ENCODE results near the gene CDK12.
"Not testable (repeated sequence)": the region's sequence is repeated elsewhere in the genome, so short reads cannot be mapped to it uniquely, and the experiment has no call there.

CDK12 gene

DNA sequence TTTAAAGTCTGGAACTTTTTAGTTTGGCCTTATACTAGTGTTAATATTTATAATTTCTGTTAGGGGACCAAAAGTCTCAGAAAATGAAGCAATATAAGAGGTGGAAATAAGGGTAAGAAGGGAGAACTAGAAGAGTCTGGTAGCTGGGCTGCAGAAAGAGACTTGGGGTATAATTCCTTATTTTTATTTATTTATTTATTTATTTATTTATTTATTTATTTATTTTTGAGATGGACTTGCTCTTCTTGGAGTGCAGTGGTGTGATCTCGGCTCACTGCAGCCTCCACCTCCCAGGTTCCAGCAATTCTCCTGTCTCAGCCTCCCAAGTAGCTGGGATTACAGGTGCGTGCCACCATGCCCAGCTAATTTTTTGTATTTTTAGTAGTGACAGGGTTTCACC lies 76.1 kb downstream of the CDK12 start:
- H3K36me3 ChIP-seq (ENCODE audit: insufficient read depth, low read length); H3K9me3 ChIP-seq (replicated peaks; ENCODE audit: low read length): not testable (repeated sequence)

DNA sequence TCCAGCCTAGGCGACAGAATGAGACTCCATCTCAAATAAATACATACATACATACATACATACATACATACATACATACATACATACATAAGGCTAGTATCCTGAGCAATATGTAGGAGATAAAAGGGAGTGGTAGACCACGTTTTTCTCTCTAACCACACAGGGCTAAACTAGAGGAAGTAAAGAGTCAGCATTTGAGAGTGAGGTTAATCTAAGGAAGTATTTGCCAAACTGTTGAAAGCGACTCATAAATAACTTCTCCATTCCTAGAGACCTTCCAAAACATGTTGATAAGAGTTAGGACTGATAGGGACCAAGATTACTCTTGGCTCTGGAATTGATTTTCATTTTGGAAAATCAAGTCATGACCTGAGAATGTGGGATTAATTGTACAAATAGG lies 77.6 kb downstream of the CDK12 start:
- Histone ChIP-seq H3K4me3 (ENCODE audit: low read length) (no peak overlapping the region), H3K9ac (ENCODE audit: low read depth, low read length) (no peak overlapping the region)

More for the DNA sequence above, 76.1 kb downstream of the CDK12 start:
- not testable (repeated sequence) for H3K4me3 ChIP-seq (ENCODE audit: low read length); H3K4me2 ChIP-seq (ENCODE audit: low read length); H3K9ac ChIP-seq (ENCODE audit: low read depth, low read length); H3K27me3 ChIP-seq (ENCODE audit: control insufficient read depth, insufficient read depth, low read length); H3K4me1 ChIP-seq (ENCODE audit: control insufficient read depth, insufficient read depth, low read length)

GRCh38 chr17:39540611-39541010 lies 79.3 kb downstream of the CDK12 start:
- H3K9ac ChIP-seq (ENCODE audit: low read depth, low read length) = no peak overlapping the region
- H3K4me2 ChIP-seq (ENCODE audit: low read length) = no peak overlapping the region
- H3K4me3 ChIP-seq (ENCODE audit: low read length) = no peak overlapping the region
- no peaks in the 10 kb centered on the region for H3K4me1 ChIP-seq (ENCODE audit: control insufficient read depth, insufficient read depth, low read length)
- no peaks in the 10 kb centered on the region for H3K9me3 ChIP-seq (replicated peaks; ENCODE audit: low read length)
- no peaks in the 10 kb centered on the region for H3K27me3 ChIP-seq (ENCODE audit: control insufficient read depth, insufficient read depth, low read length)
- peaks cover 4% of the 10 kb centered on the region for H3K36me3 ChIP-seq (ENCODE audit: insufficient read depth, low read length)

More for the DNA sequence above, 77.6 kb downstream of the CDK12 start:
- no peaks in the 10 kb centered on the region for H3K36me3 ChIP-seq (ENCODE audit: insufficient read depth, low read length)
- H3K4me1 ChIP-seq (ENCODE audit: control insufficient read depth, insufficient read depth, low read length) = no peaks in the 10 kb centered on the region
- H3K4me2 ChIP-seq (ENCODE audit: low read length) = no peak overlapping the region
- H3K27me3 ChIP-seq (ENCODE audit: control insufficient read depth, insufficient read depth, low read length) = no peaks in the 10 kb centered on the region
- no peaks in the 10 kb centered on the region for H3K9me3 ChIP-seq (replicated peaks; ENCODE audit: low read length)

DNA sequence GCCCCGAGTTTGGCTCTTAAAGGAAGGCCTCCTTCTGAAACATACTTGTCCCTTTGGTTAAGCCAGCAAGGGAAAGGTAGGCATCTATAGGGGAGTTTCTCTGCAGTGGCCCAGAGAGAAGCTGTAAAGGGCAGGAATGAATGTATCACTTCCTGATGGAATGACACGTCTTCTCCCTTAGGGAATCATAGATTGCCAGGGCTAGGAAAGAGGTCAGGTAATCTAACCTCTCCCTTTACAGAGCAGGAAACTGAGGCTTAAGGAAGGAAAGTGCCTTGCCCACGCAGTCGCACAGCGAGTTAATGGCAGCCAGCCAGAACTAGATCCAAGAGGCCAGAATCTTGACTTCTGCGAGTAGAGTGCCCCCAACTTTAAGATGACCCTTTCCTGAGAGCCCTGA lies 80.4 kb downstream of the CDK12 start:
- Histone ChIP-seq H3K27me3 (ENCODE audit: control insufficient read depth, insufficient read depth, low read length) (no peaks in the 10 kb centered on the region), H3K4me3 (ENCODE audit: low read length) (no peak overlapping the region), H3K36me3 (ENCODE audit: insufficient read depth, low read length) (peaks cover 4% of the 10 kb centered on the region), H3K4me1 (ENCODE audit: control insufficient read depth, insufficient read depth, low read length) (no peaks in the 10 kb centered on the region), H3K9ac (ENCODE audit: low read depth, low read length) (no peak overlapping the region), H3K4me2 (ENCODE audit: low read length) (no peak overlapping the region), H3K9me3 (replicated peaks; ENCODE audit: low read length) (no peaks in the 10 kb centered on the region)

DNA sequence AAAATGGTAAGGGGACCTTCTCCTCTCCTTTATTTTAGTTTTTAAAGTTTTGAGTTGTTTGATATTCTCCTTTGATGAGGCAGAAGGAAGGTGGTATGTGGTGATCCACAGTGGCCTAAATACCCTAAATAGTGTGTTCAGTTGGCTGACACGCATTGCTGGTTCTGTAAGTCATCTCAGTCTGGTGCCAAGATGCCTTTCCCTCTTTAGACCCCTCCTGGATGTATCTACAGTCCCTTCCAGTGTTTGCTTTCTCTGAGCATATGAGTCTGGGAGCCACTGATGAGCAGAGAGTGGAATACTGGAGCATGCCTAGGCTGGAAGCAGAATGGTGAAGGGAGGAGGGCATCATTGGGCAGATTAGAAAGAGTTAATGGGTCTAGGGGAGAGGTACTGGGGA lies 81.9 kb downstream of the CDK12 start:
- Histone ChIP-seq H3K4me1 (ENCODE audit: control insufficient read depth, insufficient read depth, low read length) (peaks cover 2% of the 10 kb centered on the region), H3K9ac (ENCODE audit: low read depth, low read length) (no peak overlapping the region), H3K9me3 (replicated peaks; ENCODE audit: low read length) (no peaks in the 10 kb centered on the region), H3K36me3 (ENCODE audit: insufficient read depth, low read length) (peaks cover 10% of the 10 kb centered on the region), H3K4me2 (ENCODE audit: low read length) (no peak overlapping the region), H3K27me3 (ENCODE audit: control insufficient read depth, insufficient read depth, low read length) (no peaks in the 10 kb centered on the region), H3K4me3 (ENCODE audit: low read length) (no peak overlapping the region)

GRCh38 chr17:39543664-39544063 lies 82.4 kb downstream of the CDK12 start:
- peaks cover 10% of the 10 kb centered on the region for H3K36me3 ChIP-seq (ENCODE audit: insufficient read depth, low read length)
- H3K4me3 ChIP-seq (ENCODE audit: low read length) = no peak overlapping the region
- no peak overlapping the region for H3K9ac ChIP-seq (ENCODE audit: low read depth, low read length)
- H3K27me3 ChIP-seq (ENCODE audit: control insufficient read depth, insufficient read depth, low read length) = no peaks in the 10 kb centered on the region
- H3K4me1 ChIP-seq (ENCODE audit: control insufficient read depth, insufficient read depth, low read length) = peaks cover 7% of the 10 kb centered on the region
- H3K9me3 ChIP-seq (replicated peaks; ENCODE audit: low read length) = no peaks in the 10 kb centered on the region
- H3K4me2 ChIP-seq (ENCODE audit: low read length) = no peak overlapping the region

DNA sequence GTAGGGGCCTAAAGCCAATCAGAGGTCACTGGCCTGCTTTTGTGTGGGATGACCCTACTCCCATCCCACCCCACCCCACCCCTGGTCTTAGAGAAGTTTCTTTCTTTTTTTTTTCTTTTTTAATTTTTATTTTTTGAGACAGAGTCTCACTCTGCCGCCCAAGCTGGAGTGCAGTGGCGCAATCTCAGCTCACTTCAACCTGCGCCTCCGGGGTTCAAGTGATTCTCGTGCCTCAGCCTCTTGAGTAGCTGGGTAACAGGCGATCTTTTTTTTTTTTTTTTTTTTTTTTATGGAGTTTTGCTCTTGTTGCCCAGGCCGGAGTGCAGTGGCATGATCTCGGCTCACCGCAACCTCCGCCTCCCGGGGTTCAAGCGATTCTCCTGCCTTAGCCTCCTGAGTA lies 83.1 kb downstream of the CDK12 start:
- H3K9me3 ChIP-seq (replicated peaks; ENCODE audit: low read length); H3K4me3 ChIP-seq (ENCODE audit: low read length); H3K9ac ChIP-seq (ENCODE audit: low read depth, low read length); H3K4me2 ChIP-seq (ENCODE audit: low read length); H3K27me3 ChIP-seq (ENCODE audit: control insufficient read depth, insufficient read depth, low read length): not testable (repeated sequence)
- Histone ChIP-seq H3K4me1 (ENCODE audit: control insufficient read depth, insufficient read depth, low read length) (peaks cover 12% of the 10 kb centered on the region), H3K36me3 (ENCODE audit: insufficient read depth, low read length) (peaks cover 13% of the 10 kb centered on the region)

DNA sequence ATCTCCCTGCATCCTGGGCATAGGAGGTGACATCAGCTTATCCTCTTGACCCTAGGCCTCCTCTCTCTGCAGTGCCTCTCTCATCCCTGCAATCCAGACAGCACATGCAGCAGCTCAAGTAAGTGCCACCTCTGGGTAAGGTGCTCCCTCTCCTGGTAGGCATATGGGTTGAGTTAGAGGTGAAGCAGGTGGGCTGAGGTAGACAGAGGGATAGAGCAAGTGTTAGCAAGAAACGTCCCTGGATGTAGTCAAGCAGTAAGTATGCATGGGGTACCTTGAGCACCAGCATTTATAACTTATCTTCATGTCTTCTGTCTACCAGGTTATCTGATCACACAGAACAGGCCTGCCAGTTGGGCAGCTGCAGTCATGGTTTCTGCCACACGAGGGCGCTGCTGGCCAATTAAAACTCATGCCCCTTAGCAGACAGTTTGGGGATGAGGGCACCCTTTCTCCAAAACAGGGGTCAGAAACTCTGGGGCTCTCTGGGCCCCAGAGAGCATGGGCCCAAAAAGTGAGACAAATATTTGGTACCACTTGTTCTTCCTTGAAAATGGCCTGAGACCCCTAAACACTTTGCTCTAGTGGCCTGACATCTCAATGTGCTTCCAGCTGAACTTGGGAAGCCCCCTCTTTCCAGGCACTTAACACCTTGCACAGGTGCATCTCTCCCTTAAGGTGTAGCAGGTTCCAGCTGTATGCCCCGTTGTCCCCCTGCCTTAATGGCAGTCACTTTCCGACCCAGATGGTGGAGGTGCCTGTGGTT lies 86.6 kb downstream of the CDK12 start:
- Histone ChIP-seq H3K4me1 (ENCODE audit: control insufficient read depth, insufficient read depth, low read length) (peaks cover 24% of the 10 kb centered on the region), H3K9me3 (replicated peaks; ENCODE audit: low read length) (no peaks in the 10 kb centered on the region), H3K27me3 (ENCODE audit: control insufficient read depth, insufficient read depth, low read length) (no peaks in the 10 kb centered on the region), H3K4me2 (ENCODE audit: low read length) (no peak overlapping the region), H3K4me3 (ENCODE audit: low read length) (no peak overlapping the region), H3K36me3 (ENCODE audit: insufficient read depth, low read length) (peaks cover 22% of the 10 kb centered on the region), H3K9ac (ENCODE audit: low read depth, low read length) (no peak overlapping the region)

- no peak overlapping the region for H3K4me3 ChIP-seq (ENCODE audit: low read length)
- peaks cover 27% of the 10 kb centered on the region for H3K36me3 ChIP-seq (ENCODE audit: insufficient read depth, low read length)
- H3K4me2 ChIP-seq (ENCODE audit: low read length) = no peak overlapping the region
- H3K9me3 ChIP-seq (replicated peaks; ENCODE audit: low read length) = no peaks in the 10 kb centered on the region
- peak overlapping the region; percentile 7 for H3K9ac ChIP-seq (ENCODE audit: low read depth, low read length)
- H3K27me3 ChIP-seq (ENCODE audit: control insufficient read depth, insufficient read depth, low read length) = no peaks in the 10 kb centered on the region
- H3K4me1 ChIP-seq (ENCODE audit: control insufficient read depth, insufficient read depth, low read length) = peaks cover 32% of the 10 kb centered on the region
These were observed 87.4 kb downstream of the CDK12 start for GRCh38 chr17:39548494-39549225.

- Histone ChIP-seq H3K9ac (ENCODE audit: low read depth, low read length) (no peak overlapping the region), H3K36me3 (ENCODE audit: insufficient read depth, low read length) (peaks cover 31% of the 10 kb centered on the region)
These were observed 88.7 kb downstream of the CDK12 start for GRCh38 chr17:39549747-39550573.

DNA sequence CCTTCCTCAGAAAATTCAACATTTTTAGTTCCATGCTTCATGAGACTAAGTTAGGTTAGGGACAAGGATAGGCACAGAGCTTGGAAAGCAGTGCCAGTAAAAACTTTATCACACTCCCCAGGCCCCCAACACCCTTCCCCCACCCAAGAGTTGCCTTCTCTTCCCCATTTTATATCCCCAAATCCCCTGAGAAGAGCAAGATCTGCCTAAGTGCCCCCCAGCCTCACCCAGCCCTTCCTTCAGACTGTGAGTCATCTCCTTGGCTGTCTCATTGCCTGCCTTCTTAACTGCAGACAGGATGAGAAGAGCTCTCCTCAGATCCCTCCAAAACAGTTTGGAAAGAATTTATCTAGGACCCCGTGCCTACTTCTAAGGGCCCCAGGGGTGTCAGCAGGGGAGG lies 90.6 kb downstream of the CDK12 start:
- Histone ChIP-seq H3K4me3 (ENCODE audit: low read length) (no peak overlapping the region), H3K27me3 (ENCODE audit: control insufficient read depth, insufficient read depth, low read length) (no peaks in the 10 kb centered on the region), H3K9ac (ENCODE audit: low read depth, low read length) (no peak overlapping the region), H3K4me2 (ENCODE audit: low read length) (no peak overlapping the region), H3K4me1 (ENCODE audit: control insufficient read depth, insufficient read depth, low read length) (peaks cover 38% of the 10 kb centered on the region), H3K9me3 (replicated peaks; ENCODE audit: low read length) (no peaks in the 10 kb centered on the region), H3K36me3 (ENCODE audit: insufficient read depth, low read length) (peaks cover 35% of the 10 kb centered on the region)

More at GRCh38 chr17:39549747-39550573, 88.7 kb downstream of the CDK12 start:
- Histone ChIP-seq H3K4me2 (ENCODE audit: low read length) (no peak overlapping the region), H3K9me3 (replicated peaks; ENCODE audit: low read length) (no peaks in the 10 kb centered on the region), H3K4me1 (ENCODE audit: control insufficient read depth, insufficient read depth, low read length) (peaks cover 38% of the 10 kb centered on the region), H3K27me3 (ENCODE audit: control insufficient read depth, insufficient read depth, low read length) (no peaks in the 10 kb centered on the region), H3K4me3 (ENCODE audit: low read length) (no peak overlapping the region)
